SH-SY5Y (cell line): ENCODE measurements around the gene ZMYM4.

Experiments
- GATA2 ChIP-seq: IDR thresholded peaks from 2 replicates; pipeline ENCODE4 v1.6.1; 2011; ENCODE audit warnings: mild to moderate bottlenecking, low read depth, low read length
- GATA3 ChIP-seq: IDR thresholded peaks from 2 replicates; pipeline ENCODE4 v1.6.1; 2011; ENCODE audit warnings: low read depth, mild to moderate bottlenecking, low read length, moderate library complexity

ZMYM4 gene

GRCh38 chr1:35290452-35290851 lies 21.9 kb downstream of the ZMYM4 start:
- TF ChIP-seq GATA2, result no peak
- TF ChIP-seq GATA3, result no peak

- TF ChIP-seq GATA2 (no peak), GATA3 (no peak)
Observed at GRCh38 chr1:35294809-35295208, 26.3 kb downstream of the ZMYM4 start.

GRCh38 chr1:35297886-35298285 lies 29.4 kb downstream of the ZMYM4 start:
- TF ChIP-seq GATA3, result no peak
- TF ChIP-seq GATA2, result no peak

- TF ChIP-seq GATA2 (no peak), GATA3 (no peak)
Observed at GRCh38 chr1:35298464-35298863, 30.0 kb downstream of the ZMYM4 start.

- TF ChIP-seq GATA2, result no peak
Observed at GRCh38 chr1:35300376-35300775, 31.9 kb downstream of the ZMYM4 start.

GRCh38 chr1:35301674-35302392 lies 33.3 kb downstream of the ZMYM4 start:
- TF ChIP-seq GATA2 (no peak), GATA3 (no peak)

- TF ChIP-seq GATA2, result no peak
- TF ChIP-seq GATA3, result no peak
Observed at GRCh38 chr1:35305383-35305782, 36.9 kb downstream of the ZMYM4 start.

GRCh38 chr1:35315649-35316048 lies 47.1 kb downstream of the ZMYM4 start:
- no peak for TF ChIP-seq GATA2
- no peak for TF ChIP-seq GATA3

GRCh38 chr1:35316264-35316663 lies 47.8 kb downstream of the ZMYM4 start:
- TF ChIP-seq GATA2 (no peak), GATA3 (no peak)

- TF ChIP-seq GATA2, result no peak
- no peak for TF ChIP-seq GATA3
Observed at GRCh38 chr1:35319988-35320713, 51.6 kb downstream of the ZMYM4 start.

GRCh38 chr1:35320937-35321336 lies 52.4 kb downstream of the ZMYM4 start:
- TF ChIP-seq GATA2, result no peak
- no peak for TF ChIP-seq GATA3

GRCh38 chr1:35324486-35324885 lies 56.0 kb downstream of the ZMYM4 start:
- no peak for TF ChIP-seq GATA2
- no peak for TF ChIP-seq GATA3

- TF ChIP-seq GATA2 (no peak), GATA3 (no peak)
Observed at GRCh38 chr1:35326246-35326866, 57.8 kb downstream of the ZMYM4 start.

GRCh38 chr1:35334485-35334884 lies 66.0 kb downstream of the ZMYM4 start:
- TF ChIP-seq GATA2, result no peak
- TF ChIP-seq GATA3, result no peak

GRCh38 chr1:35340519-35340918 lies 72.0 kb downstream of the ZMYM4 start:
- TF ChIP-seq GATA2 (no peak), GATA3 (no peak)
